Gastroesophageal sphincter (tissue), 4 donors: ENCODE results near the gene BEGAIN. TPM values are rescaled to one million over a fixed set of nuclear protein-coding genes. Genes with fewer than 3 reads are reported as not detected.

Source experiments
- ATAC-seq: fragments of 150-250 bp; one replicate; pipeline ENCODE4 v1.9.1; 2016; ENCODE audit warnings: mild to moderate bottlenecking, moderate library complexity
- H3K27ac ChIP-seq, 4 donors: fragments of 200-600 bp; sonication (generic) in 3 of 4; 1 replicate in 3 of 4; 2 replicates in 1 of 4; pipeline ENCODE4 v1.5.1; 2016 to 2019
- H3K27me3 ChIP-seq: fragments of 200-600 bp; sonication (generic); one replicate; pipeline ENCODE4 v1.5.1; 2019
- H3K36me3 ChIP-seq, 2 donors: fragments of 200-600 bp; sonication (generic); one replicate each; pipeline ENCODE4 v1.5.1; 2019; ENCODE audit warnings: control low read depth in 1 of 2
- H3K4me1 ChIP-seq, 3 donors: fragments of 200-600 bp; sonication (generic); 1 replicate in 2 of 3; 2 replicates in 1 of 3; pipeline ENCODE4 v1.5.1; 2016 to 2019; ENCODE audit warnings: control low read depth in 2 of 3
- H3K4me3 ChIP-seq, 2 donors: fragments of 200-600 bp; sonication (generic); one replicate each; pipeline ENCODE4 v1.5.1; 2019; ENCODE audit warnings: mild to moderate bottlenecking in 1 of 2, moderate library complexity in 1 of 2
- H3K9me3 ChIP-seq, 3 donors: fragments of 200-600 bp; sonication (generic); one replicate each; pipeline ENCODE4 v1.5.1; 2017 to 2019; ENCODE audit warnings: control low read depth in 2 of 3
- EP300 ChIP-seq: sonication (generic); formaldehyde crosslinking; IDR thresholded peaks from one replicate; pipeline ENCODE4 v1.6.1; 2017; ENCODE audit warnings: antibody characterized with exemption, mild to moderate bottlenecking
- POLR2A ChIP-seq, 2 donors: fragments of 450-650 bp; IDR thresholded peaks; one replicate each; pipeline ENCODE4 v1.6.1; 2017; ENCODE audit warnings: antibody characterized with exemption in 2 of 2, mild to moderate bottlenecking in 2 of 2, moderate library complexity in 1 of 2
- POLR2AphosphoS5 ChIP-seq: sonication (generic); formaldehyde crosslinking; IDR thresholded peaks from one replicate; pipeline ENCODE4 v1.6.1; 2017; ENCODE audit warnings: antibody characterized with exemption
- WGBS, 2 donors: methylation state at CpG; one replicate each; pipeline ENCODE4 v1.1.5; 2018; ENCODE audit warnings: low coverage in 1 of 2; 5-methylcytosine and 5-hydroxymethylcytosine counted together
- total RNA-seq, 4 donors: library from RNA; depleted of rRNA; stranded (reverse); fragments of >200 nt; gene quantifications; one replicate each; pipeline ENCODE4 v1.1.0, GENCODE V29; 2016
- TF ChIP-seq, protein P1 (sequence below), 4 experiments: fragments of 200-600 bp in 2 of 4; fragments of 450-650 bp in 2 of 4; sonication (generic) in 1 of 4; IDR thresholded peaks; one replicate each; pipeline ENCODE4 v1.5.1; 2017 to 2019; ENCODE audit warnings: antibody characterized with exemption in 4 of 4, mild to moderate bottlenecking in 2 of 4, moderate library complexity in 2 of 4

The BEGAIN gene
- total RNA-seq, 4 donors from 2014 or later: 3.9 to 5.6 (median 4.2) TPM

GRCh38 chr14:100583245-100583644 lies 4.0 kb downstream of the BEGAIN start:
- peaks cover 25% of the 10 kb centered on the region for H3K27me3 ChIP-seq
- H3K4me1 ChIP-seq: peaks cover 0 to 8% (median 7%) of the 10 kb centered on the region in 3 donors
- no peaks in the 10 kb centered on the region for H3K9me3 ChIP-seq
- 91 to 100% methylated on average over 1 to 2 of the region's 2 CpGs for WGBS, 2 donors
- no peaks in the 10 kb centered on the region for H3K36me3 ChIP-seq
- no peak overlapping the region for H3K27ac ChIP-seq
- TF ChIP-seq, protein P1, sequence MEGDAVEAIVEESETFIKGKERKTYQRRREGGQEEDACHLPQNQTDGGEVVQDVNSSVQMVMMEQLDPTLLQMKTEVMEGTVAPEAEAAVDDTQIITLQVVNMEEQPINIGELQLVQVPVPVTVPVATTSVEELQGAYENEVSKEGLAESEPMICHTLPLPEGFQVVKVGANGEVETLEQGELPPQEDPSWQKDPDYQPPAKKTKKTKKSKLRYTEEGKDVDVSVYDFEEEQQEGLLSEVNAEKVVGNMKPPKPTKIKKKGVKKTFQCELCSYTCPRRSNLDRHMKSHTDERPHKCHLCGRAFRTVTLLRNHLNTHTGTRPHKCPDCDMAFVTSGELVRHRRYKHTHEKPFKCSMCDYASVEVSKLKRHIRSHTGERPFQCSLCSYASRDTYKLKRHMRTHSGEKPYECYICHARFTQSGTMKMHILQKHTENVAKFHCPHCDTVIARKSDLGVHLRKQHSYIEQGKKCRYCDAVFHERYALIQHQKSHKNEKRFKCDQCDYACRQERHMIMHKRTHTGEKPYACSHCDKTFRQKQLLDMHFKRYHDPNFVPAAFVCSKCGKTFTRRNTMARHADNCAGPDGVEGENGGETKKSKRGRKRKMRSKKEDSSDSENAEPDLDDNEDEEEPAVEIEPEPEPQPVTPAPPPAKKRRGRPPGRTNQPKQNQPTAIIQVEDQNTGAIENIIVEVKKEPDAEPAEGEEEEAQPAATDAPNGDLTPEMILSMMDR (IDR thresholded peaks at IDR 0.05): no peak
- TF ChIP-seq POLR2A (IDR thresholded peaks at IDR 0.05) (no peak), POLR2AphosphoS5 (no peak), EP300 (no peak)
- H3K4me3 ChIP-seq: no peak overlapping the region
- no peak for ATAC-seq

DNA sequence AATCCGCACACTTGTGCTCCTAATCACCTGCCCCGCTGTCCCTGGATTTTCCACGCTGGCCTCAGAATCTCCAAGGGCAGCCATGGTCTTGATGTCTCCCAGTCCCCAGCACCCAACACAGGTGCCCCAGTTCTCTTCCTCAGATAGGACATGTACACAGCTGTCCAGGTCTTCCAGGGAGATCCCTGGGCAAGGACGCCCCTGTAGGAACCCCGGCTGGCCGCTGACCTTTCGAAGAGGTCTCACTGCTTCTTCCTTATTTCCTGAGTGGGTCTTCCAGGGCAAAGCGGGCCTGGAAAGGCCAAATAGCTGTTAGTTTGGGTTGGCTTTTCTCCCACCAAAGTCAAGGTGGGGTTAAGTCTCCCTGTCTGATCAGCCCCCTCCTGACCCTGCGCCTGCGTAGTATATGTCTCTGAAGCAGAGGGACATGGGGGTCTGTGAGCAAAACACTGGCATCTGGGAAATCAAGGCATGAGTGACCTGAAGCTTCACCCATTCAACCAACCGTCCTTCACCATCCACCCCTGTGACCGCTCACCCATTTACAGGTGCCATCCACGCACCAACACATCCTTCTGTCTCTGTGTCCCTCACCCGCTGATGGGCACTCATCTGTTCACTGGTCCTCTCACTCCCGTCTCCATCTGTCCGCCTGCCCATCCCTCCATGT lies 4.6 kb downstream of the BEGAIN start:
- H3K4me3 ChIP-seq: no peak overlapping the region
- peaks cover 19% of the 10 kb centered on the region for H3K27me3 ChIP-seq
- H3K4me1 ChIP-seq: peaks cover 0 to 8% (median 7%) of the 10 kb centered on the region in 3 donors
- H3K9me3 ChIP-seq: no peaks in the 10 kb centered on the region
- ATAC-seq: no peak
- no peaks in the 10 kb centered on the region for H3K36me3 ChIP-seq
- H3K27ac ChIP-seq: no peak overlapping the region
- TF ChIP-seq POLR2AphosphoS5: no peak
- no peak for TF ChIP-seq EP300
- TF ChIP-seq, protein P1 (IDR thresholded peaks at IDR 0.05): no peak
- TF ChIP-seq POLR2A (IDR thresholded peaks at IDR 0.05): no peak
- WGBS, 2 donors: 96% methylated on average over 12 to 16 of the region's 16 CpGs

GRCh38 chr14:100581228-100582145 lies 5.7 kb downstream of the BEGAIN start:
- no peaks in the 10 kb centered on the region for H3K9me3 ChIP-seq
- no peaks in the 10 kb centered on the region for H3K36me3 ChIP-seq
- TF ChIP-seq POLR2AphosphoS5: no peak
- TF ChIP-seq POLR2A (IDR thresholded peaks at IDR 0.05): no peak
- TF ChIP-seq, protein P1 (IDR thresholded peaks at IDR 0.05): no peak
- peaks cover 10% of the 10 kb centered on the region for H3K27me3 ChIP-seq
- WGBS, 2 donors: 73 to 100% methylated on average over 1 to 6 of the region's 28 CpGs
- peaks cover 0 to 4% (median 4%) of the 10 kb centered on the region in 3 donors for H3K4me1 ChIP-seq
- no peak overlapping the region for H3K4me3 ChIP-seq
- ATAC-seq: no peak
- H3K27ac ChIP-seq: no peak overlapping the region

GRCh38 chr14:100580316-100581227 lies 6.6 kb downstream of the BEGAIN start:
- no peak for ATAC-seq

More at GRCh38 chr14:100580316-100581227, 6.6 kb downstream of the BEGAIN start:
- 87 to 94% methylated on average over 6 to 7 of the region's 14 CpGs for WGBS, 2 donors
- no peaks in the 10 kb centered on the region for H3K36me3 ChIP-seq
- H3K9me3 ChIP-seq: no peaks in the 10 kb centered on the region
- peaks cover under 1% of the 10 kb centered on the region for H3K27me3 ChIP-seq
- TF ChIP-seq, protein P1 (IDR thresholded peaks at IDR 0.05): no peak
- TF ChIP-seq POLR2A (IDR thresholded peaks at IDR 0.05) (no peak), POLR2AphosphoS5 (no peak)
- H3K4me1 ChIP-seq: no peaks in the 10 kb centered on the region
- no peak overlapping the region for H3K27ac ChIP-seq
- no peak overlapping the region for H3K4me3 ChIP-seq
